Measurements from ENCODE around the gene MS4A4E.

- TF ChIP-seq REST (IDR thresholded peaks at IDR 0.05; ENCODE audit: insufficient read depth in 1 of 2, low read depth in 2 of 2, low read length in 2 of 2): peak in 1 of 2 experiments; percentile 45; a peak in 1 of 4 replicates
- no peak for TF ChIP-seq TAF1 (IDR thresholded peaks at IDR 0.05; ENCODE audit: borderline replicate concordance, insufficient read depth, low read length)
- peak; percentile 30; the same call in 1 of the 2 replicates for TF ChIP-seq POLR2AphosphoS5 (IDR thresholded peaks at IDR 0.05; ENCODE audit: low read depth, low read length)
Measured at GRCh38 chr11:60169264-60169915, 73.5 kb downstream of the MS4A4E start.
